ENCODE data around the gene OR2AE1. TPM values are rescaled to one million over a fixed set of nuclear protein-coding genes. Genes with fewer than 3 reads are reported as not detected.

Gene OR2AE1
- total RNA-seq, 2 donors from 2014 or later = not detected

DNA sequence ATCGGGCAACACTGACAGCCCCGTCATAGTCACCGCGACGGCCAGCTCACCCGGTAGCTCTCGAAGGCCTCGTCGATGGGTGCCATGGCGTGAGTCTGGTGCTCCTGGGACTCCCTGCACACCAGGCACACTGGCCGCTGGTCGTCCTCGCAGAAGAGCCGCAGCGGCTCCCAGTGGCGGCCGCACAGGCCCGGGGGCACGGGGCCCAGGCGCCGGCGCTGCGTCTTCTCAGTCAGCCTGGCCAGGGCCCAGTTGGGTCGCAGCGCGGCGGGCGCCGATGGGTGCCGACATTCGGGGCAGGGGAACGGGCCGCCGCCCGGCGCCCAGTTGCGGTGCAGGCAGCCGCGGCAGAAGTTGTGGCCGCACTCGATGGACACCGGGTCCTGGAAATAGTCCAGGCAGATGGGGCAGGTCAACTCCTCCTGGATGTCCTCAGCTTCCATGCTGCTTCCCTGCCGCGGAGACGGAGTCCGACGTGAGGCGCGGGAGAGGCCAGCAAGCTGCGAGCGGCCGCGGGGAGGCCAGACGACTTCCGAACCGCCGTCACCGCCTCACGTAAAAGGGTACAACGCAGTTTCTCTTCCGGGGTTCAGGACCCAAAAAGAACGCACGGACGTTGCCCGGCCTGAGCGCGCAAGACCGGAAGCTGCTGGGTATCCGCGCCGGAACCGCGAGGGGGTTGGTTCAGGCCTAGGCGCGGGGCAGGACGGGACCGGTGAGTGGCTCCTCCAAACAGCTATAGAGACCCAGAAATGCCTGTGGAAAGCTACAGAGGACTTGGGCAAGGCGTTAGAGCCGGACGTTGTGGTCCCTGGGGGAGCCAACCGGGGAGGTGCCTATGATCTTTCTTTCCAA lies 42.4 kb upstream of the OR2AE1 start, which contains the start of gene TRIM4:
Gene TRIM4 (minus strand): TSS at position 572 of the 855 bp plus-strand sequence. CDS start 129 bp downstream, at position 443.
- Histone ChIP-seq H3K9me3 (no peaks in the 10 kb centered on the region), H3K4me3 (peak within 1 kb of the TSS; percentile 71 to 89), H3K27ac (peak within 1 kb of the TSS; percentile 91 to 92), H3K4me1 (replicated peaks) (no peaks in the 10 kb centered on the region), H3K36me3 (no peaks in the 10 kb centered on the region), H3K27me3 (replicated peaks; ENCODE audit: insufficient read depth) (no peaks in the 10 kb centered on the region)
- intact Hi-C loops (cut with DNase I) = loop anchor here (10.0 kb wide), 1 partner anchor 364 kb away; the partner anchor contains the start of genes FAM200A and ZNF655
- WGBS = under 1% methylated on average over 80 of the region's 81 CpGs
- DNase-seq (ENCODE audit: low spot score) = peak; percentile 85
- TF ChIP-seq POLR2AphosphoS5 (IDR thresholded peaks at IDR 0.05) (peak; percentile 95), POLR2A (IDR thresholded peaks at IDR 0.05) (peak; percentile 76)
- TF ChIP-seq, protein P1, sequence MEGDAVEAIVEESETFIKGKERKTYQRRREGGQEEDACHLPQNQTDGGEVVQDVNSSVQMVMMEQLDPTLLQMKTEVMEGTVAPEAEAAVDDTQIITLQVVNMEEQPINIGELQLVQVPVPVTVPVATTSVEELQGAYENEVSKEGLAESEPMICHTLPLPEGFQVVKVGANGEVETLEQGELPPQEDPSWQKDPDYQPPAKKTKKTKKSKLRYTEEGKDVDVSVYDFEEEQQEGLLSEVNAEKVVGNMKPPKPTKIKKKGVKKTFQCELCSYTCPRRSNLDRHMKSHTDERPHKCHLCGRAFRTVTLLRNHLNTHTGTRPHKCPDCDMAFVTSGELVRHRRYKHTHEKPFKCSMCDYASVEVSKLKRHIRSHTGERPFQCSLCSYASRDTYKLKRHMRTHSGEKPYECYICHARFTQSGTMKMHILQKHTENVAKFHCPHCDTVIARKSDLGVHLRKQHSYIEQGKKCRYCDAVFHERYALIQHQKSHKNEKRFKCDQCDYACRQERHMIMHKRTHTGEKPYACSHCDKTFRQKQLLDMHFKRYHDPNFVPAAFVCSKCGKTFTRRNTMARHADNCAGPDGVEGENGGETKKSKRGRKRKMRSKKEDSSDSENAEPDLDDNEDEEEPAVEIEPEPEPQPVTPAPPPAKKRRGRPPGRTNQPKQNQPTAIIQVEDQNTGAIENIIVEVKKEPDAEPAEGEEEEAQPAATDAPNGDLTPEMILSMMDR (IDR thresholded peaks at IDR 0.05) = peak in 3 of 4 experiments; percentile 20 to 51 (median 42)

- intact Hi-C loops (cut with DNase I) = loop anchor here (5.0 to 10.0 kb wide), 2 partner anchors 81 to 356 kb away; partner anchors contain the start of genes FAM200A and ZNF655
- peaks cover 0 to 5% of the 10 kb centered on the region in 2 donors for H3K36me3 ChIP-seq
- H3K27ac ChIP-seq = no peak overlapping the region
- no peak for DNase-seq (ENCODE audit: low spot score)
- no peaks in the 10 kb centered on the region for H3K4me1 ChIP-seq (replicated peaks)
- no peaks in the 10 kb centered on the region for H3K27me3 ChIP-seq (replicated peaks; ENCODE audit: insufficient read depth)
- TF ChIP-seq POLR2AphosphoS5 (IDR thresholded peaks at IDR 0.05) = no peak
- TF ChIP-seq POLR2A (IDR thresholded peaks at IDR 0.05) = no peak
- TF ChIP-seq, protein P1 (IDR thresholded peaks at IDR 0.05) = no peak
- WGBS = 91% methylated on average over 2 of the region's 2 CpGs
- H3K9me3 ChIP-seq = no peaks in the 10 kb centered on the region
- H3K4me3 ChIP-seq = no peak overlapping the region
These were observed 34.1 kb upstream of the OR2AE1 start for GRCh38 chr7:99910976-99911375.

DNA sequence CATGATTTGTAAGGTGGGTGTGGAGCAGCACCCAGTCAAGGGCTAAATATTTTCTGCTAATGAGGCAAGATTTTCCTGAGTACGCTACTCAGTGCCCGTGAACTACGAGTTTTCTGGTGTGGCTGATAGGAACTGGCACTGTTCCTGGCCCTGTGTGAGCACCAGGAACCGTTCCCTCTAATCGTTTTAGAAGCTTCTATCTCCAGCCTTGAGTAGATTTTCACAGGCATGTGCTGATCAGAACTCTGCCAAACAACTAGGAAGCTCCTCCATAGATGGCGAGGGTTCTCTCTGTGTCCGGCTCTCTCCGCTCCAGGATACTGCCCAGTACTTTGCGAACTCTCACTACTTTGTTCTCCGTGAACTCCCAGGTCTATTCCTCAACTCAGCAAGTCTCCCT lies 24.7 kb upstream of the OR2AE1 start:
- H3K4me1 ChIP-seq (replicated peaks) = no peaks in the 10 kb centered on the region
- H3K27me3 ChIP-seq (replicated peaks; ENCODE audit: insufficient read depth) = no peaks in the 10 kb centered on the region
- no peak for DNase-seq (ENCODE audit: low spot score)
- H3K36me3 ChIP-seq = peaks cover 0 to 5% of the 10 kb centered on the region in 2 donors
- H3K9me3 ChIP-seq = no peaks in the 10 kb centered on the region
- intact Hi-C loops (cut with DNase I) = no loop called here
- 98% methylated on average over 10 of the region's 10 CpGs for WGBS
- H3K4me3 ChIP-seq = no peak overlapping the region
- no peak overlapping the region for H3K27ac ChIP-seq
- TF ChIP-seq POLR2A (IDR thresholded peaks at IDR 0.05) (no peak), POLR2AphosphoS5 (IDR thresholded peaks at IDR 0.05) (no peak)
- TF ChIP-seq, protein P1 (IDR thresholded peaks at IDR 0.05) = no peak

GRCh38 chr7:99899830-99900519 lies 23.1 kb upstream of the OR2AE1 start:
- intact Hi-C loops (cut with DNase I) = no loop called here
- H3K4me1 ChIP-seq (replicated peaks) = no peaks in the 10 kb centered on the region
- H3K36me3 ChIP-seq = peaks cover 0 to 5% of the 10 kb centered on the region in 2 donors
- TF ChIP-seq POLR2A (IDR thresholded peaks at IDR 0.05) (no peak), POLR2AphosphoS5 (IDR thresholded peaks at IDR 0.05) (no peak)
- TF ChIP-seq, protein P1 (IDR thresholded peaks at IDR 0.05) = no peak
- no peak overlapping the region for H3K4me3 ChIP-seq
- DNase-seq (ENCODE audit: low spot score) = no peak
- WGBS = 99% methylated on average over 6 of the region's 6 CpGs
- H3K27me3 ChIP-seq (replicated peaks; ENCODE audit: insufficient read depth) = no peaks in the 10 kb centered on the region
- no peak overlapping the region for H3K27ac ChIP-seq
- H3K9me3 ChIP-seq = no peaks in the 10 kb centered on the region
